Ectodermal cell (in vitro differentiated cells): ENCODE results near the gene RAB30.

Experiments used
- H3K27ac ChIP-seq: 2 replicates; pipeline ENCODE4 v1.7.0; 2013; ENCODE audit warnings: mild to moderate bottlenecking, low read depth, low read length; ENCODE audit not compliant: insufficient read depth, poor library complexity, severe bottlenecking
- H3K27me3 ChIP-seq: 2 replicates; pipeline ENCODE4 v1.7.0; 2013; ENCODE audit warnings: mild to moderate bottlenecking, low read length; ENCODE audit not compliant: insufficient read depth, control insufficient read depth, poor library complexity, severe bottlenecking
- H3K36me3 ChIP-seq: one replicate; pipeline ENCODE4 v1.7.0; 2013; ENCODE audit warnings: low read length; ENCODE audit not compliant: control insufficient read depth, insufficient read depth
- H3K4me1 ChIP-seq: one replicate; pipeline ENCODE4 v1.7.0; 2013; ENCODE audit warnings: low read length; ENCODE audit not compliant: control insufficient read depth, insufficient read depth
- H3K4me3 ChIP-seq: 2 replicates; pipeline ENCODE4 v1.7.0; 2013; ENCODE audit warnings: low read depth, low read length, control low read depth; ENCODE audit not compliant: insufficient read depth
- H3K9me3 ChIP-seq: 2 replicates; pipeline ENCODE4 v1.7.0; 2013; ENCODE audit warnings: mild to moderate bottlenecking, low read length, moderate library complexity; ENCODE audit not compliant: control insufficient read depth
- WGBS, 2 experiments: methylation state at CpG; one replicate each; pipeline ENCODE4 v1.1.7; 2013; ENCODE audit warnings: missing lambda C conversion rate in 2 of 2; 5-methylcytosine and 5-hydroxymethylcytosine counted together

Gene RAB30

DNA sequence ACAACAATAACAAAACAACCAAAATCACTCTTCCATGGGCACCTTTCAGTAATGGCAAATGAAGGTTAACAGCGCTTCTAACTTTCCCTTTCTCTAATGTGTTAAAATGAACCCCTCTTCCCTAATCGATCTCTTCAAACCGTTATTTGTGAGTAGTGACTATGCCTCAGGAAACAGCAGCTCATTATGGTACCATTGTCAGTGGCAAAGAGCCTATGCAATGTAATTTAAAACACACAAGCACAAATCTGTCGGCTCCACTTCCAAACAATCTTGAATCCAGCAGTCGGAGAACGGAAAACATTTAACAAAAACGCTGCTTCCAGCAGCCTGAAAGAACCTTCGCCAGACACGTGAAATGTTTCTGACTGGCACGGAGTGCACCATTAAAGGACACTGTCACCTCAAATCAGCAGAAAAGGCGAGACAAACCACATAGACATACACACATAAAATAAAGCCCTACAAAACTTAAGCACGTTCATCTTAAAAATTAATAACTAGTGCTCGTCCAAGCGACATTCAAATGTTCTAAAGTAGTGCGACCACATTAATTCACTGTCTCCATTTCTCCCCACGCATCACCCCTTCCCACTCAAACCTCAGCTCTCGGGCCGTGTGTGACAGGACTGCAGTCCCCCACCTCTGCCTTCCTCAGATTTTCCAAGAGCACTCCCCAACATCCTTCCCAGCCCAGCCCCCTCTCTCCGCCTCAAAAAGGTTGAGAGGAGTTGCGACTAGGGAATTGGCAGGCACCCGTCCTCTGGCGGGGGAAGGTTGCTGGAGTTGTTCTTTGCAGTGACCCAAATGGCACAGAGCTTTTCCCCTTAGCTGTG is 748 bp downstream of the RAB30 start:
- Histone ChIP-seq H3K4me1 (peaks cover 20% of the 10 kb centered on the region), H3K27ac (peak overlapping the region; percentile 30), H3K27me3 (peaks cover 11% of the 10 kb centered on the region), H3K36me3 (peaks cover 7% of the 10 kb centered on the region), H3K4me3 (peak overlapping the region; percentile 86), H3K9me3 (no peaks in the 10 kb centered on the region)
- 2% methylated on average over 21 to 22 of the region's 22 CpGs for WGBS, 2 experiments

DNA sequence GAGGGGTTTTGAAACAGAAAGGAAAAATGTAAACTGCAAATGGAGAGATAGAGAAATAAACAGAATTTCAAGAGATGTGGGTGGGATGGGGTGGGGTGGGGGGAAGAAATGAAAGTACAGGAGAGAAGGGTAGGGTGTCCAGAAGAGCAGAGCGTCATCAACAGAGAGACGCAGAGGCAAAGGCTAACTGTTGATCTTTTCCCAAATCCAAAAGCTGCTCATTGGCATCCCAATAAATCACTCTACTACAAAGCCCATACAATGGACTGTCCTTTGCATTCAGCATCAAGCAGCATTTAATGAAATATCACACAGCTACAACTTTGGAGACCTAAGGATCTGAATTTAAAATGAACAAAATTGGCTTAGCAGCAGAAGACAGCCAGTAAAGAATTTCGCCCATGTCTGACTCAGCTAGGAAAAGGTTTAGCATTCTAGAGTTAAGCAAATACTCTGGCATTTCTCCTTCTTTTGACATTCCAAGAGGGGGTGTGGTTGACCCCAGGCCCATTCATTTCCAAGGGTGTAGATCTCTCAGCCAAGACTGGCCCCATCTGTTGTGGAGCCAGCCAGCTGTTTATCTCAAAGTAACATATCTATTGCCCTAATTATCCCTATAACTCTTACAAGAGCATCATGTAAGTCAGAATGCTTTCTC is 1.5 kb downstream of the RAB30 start:
- Histone ChIP-seq H3K27ac (no peak overlapping the region), H3K36me3 (peaks cover 7% of the 10 kb centered on the region), H3K4me1 (peaks cover 20% of the 10 kb centered on the region), H3K9me3 (no peaks in the 10 kb centered on the region), H3K27me3 (peaks cover 11% of the 10 kb centered on the region), H3K4me3 (peak overlapping the region; percentile 86)
- 19 to 24% methylated on average over 3 of the region's 3 CpGs for WGBS, 2 experiments

DNA sequence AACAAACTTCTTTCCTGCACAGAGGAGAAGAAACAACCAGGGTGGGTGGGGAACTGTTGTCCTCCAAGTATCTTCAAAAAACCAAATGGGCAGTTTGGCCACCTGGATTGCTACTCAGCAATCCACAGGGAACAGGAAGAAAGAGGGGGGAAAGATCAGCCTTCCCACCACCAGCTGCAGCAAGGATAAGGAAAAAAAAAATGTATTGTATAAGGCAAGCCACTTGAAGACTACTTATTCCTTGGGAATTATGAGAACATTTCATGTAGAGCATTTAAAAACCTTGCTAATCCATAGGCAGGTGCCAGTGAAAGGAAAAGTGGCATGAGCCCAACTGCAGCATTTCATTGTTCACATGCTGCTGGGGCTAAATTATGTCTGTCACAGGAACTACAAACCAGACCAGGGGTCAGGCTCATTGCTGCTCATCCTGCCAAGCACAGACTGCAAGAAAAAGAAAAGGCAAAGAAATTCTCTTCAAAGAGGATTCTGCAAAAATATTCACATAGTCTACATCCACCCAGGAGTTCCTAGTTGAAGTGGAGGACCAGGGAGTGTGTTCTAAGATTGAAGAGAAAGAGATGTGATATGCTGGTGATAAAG is 2.2 kb downstream of the RAB30 start:
- Histone ChIP-seq H3K27ac (no peak overlapping the region), H3K4me3 (no peak overlapping the region)

DNA sequence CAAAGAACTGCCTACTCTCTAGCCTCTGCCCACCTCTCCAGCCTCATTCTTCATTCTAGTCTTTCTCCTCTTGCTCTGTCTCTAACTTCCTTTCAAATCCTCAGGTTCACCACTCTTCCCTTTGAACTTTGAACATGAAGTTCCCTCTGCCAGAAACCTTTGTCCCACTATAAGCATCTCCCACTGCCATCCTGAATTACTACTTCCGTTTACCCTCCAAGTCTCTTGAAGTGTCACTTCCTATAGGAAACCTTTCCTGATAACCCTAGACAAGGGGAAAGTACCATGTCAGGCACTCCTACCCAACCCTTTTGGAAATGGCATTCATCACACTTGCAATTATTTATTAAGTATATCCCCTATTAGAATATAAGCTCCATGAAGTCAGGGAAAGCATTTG is 3.1 kb downstream of the RAB30 start:
- H3K27ac ChIP-seq, result no peak overlapping the region
- H3K27me3 ChIP-seq, result peaks cover 11% of the 10 kb centered on the region
- no peaks in the 10 kb centered on the region for H3K36me3 ChIP-seq
- H3K9me3 ChIP-seq, result no peaks in the 10 kb centered on the region
- peaks cover 20% of the 10 kb centered on the region for H3K4me1 ChIP-seq
- WGBS, 2 experiments, result 90 to 98% methylated on average over 1 of the region's 1 CpG
- no peak overlapping the region for H3K4me3 ChIP-seq

More for the DNA sequence above, 2.2 kb downstream of the RAB30 start:
- Histone ChIP-seq H3K4me1 (peaks cover 20% of the 10 kb centered on the region), H3K36me3 (peaks cover 6% of the 10 kb centered on the region), H3K27me3 (peaks cover 11% of the 10 kb centered on the region), H3K9me3 (no peaks in the 10 kb centered on the region)

DNA sequence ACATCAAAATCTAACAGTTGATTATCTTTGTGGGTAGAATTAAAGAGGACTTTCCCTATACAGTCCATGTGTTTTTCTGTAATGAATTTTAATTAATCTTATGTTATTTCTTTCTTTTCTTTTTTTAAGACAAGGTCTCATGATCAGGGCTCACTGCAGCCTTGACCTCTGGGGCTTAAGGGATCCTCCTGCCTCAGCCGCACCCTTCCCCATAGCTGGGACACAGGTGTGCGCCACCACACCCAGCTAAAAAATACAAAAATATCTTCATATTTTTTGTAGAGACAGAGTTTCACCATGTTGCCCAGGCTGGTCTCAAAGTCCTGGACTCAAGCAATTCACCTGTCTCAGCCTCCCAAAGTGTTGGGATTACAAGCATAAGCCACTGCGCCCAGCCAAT is 7.7 kb downstream of the RAB30 start:
- no peaks in the 10 kb centered on the region for H3K9me3 ChIP-seq
- WGBS, 2 experiments, result 84 to 95% methylated on average over 3 of the region's 3 CpGs

DNA sequence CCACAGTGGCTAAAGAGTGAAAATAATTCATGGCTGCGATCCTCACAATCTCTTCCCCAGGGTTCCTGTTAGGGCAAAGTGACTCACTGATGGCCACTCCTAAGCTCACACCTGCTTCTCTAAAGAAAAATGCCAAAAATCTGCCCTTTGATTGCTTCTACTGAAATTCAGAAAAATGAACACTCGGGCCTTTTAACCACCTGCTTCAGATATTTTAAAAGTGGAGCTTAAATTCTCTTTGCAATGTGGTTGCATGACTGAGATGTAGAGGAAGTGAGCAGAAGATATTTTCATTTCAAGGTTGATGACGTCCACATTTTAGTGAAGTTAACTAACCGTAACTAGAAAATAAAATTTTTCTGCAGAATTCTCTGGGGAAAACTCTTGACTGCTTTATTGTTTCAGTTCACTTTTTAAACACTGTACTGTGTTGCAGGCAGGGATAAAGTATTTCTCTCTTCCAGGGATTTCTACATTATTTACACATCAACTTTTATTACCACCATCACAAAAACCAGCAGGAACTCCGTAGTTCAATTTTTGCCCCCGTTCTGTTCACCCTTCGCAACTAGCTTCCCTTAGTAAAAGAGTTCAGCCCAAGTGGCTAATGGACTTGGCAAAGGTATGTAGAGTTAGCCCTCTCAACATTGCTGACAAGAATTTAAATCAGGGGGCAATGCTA is 8.5 kb downstream of the RAB30 start:
- no peak overlapping the region for H3K27ac ChIP-seq
- 87 to 88% methylated on average over 7 of the region's 7 CpGs for WGBS, 2 experiments

More for the DNA sequence above, 7.7 kb downstream of the RAB30 start:
- no peaks in the 10 kb centered on the region for H3K4me1 ChIP-seq
- H3K27me3 ChIP-seq, result no peaks in the 10 kb centered on the region
- no peak overlapping the region for H3K4me3 ChIP-seq
- H3K27ac ChIP-seq, result no peak overlapping the region
- H3K36me3 ChIP-seq, result no peaks in the 10 kb centered on the region

DNA sequence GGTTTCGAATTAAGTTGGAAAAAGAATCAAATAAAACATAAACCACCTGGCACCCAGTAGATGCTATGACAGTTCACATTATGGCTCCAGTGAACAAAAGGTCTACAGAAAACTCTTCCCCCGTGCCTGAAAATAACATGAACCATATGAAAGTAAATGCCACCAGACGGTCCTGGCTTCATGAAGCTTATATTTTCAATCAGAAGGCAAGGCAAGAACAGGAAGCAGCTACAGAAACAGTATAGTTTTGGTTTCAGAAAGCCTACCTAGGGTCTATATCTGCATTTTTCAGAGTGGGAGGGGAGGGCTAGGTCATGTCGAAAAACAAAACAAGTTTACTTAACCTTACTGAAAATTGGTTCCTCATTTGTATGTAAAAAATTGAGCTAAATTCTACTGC is 9.8 kb downstream of the RAB30 start:
- Histone ChIP-seq H3K27ac (no peak overlapping the region), H3K4me1 (no peaks in the 10 kb centered on the region), H3K36me3 (no peaks in the 10 kb centered on the region), H3K27me3 (no peaks in the 10 kb centered on the region), H3K4me3 (no peak overlapping the region), H3K9me3 (no peaks in the 10 kb centered on the region)
- WGBS, 2 experiments, result 93% methylated on average over 3 to 4 of the region's 4 CpGs

More for the DNA sequence above, 8.5 kb downstream of the RAB30 start:
- no peaks in the 10 kb centered on the region for H3K4me1 ChIP-seq
- no peaks in the 10 kb centered on the region for H3K9me3 ChIP-seq
- H3K27me3 ChIP-seq, result no peaks in the 10 kb centered on the region
- no peaks in the 10 kb centered on the region for H3K36me3 ChIP-seq
- H3K4me3 ChIP-seq, result no peak overlapping the region

DNA sequence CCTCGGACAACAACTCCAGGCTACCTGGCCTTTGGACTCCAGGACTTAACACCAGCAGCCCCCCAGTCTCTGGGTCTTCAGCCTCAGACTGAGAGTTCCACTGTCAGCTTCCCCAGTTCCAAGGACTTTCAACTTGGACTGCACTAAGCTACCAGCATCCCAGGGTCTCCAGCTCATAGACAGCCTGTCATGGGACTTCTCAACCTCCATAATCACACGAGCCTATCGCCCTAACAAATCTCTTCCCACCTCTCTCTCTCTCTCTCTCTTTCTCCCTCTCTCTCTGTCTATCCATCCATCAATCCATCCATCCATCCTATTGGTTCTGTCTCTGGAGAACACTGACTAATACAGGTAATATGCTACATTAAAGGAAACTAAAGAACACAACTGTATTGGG is 10.7 kb downstream of the RAB30 start:
- no peaks in the 10 kb centered on the region for H3K27me3 ChIP-seq
- WGBS, 2 experiments, result 88 to 96% methylated on average over 3 of the region's 3 CpGs
- H3K27ac ChIP-seq, result no peak overlapping the region
- H3K36me3 ChIP-seq, result no peaks in the 10 kb centered on the region
- H3K4me1 ChIP-seq, result no peaks in the 10 kb centered on the region
- H3K4me3 ChIP-seq, result no peak overlapping the region
- no peaks in the 10 kb centered on the region for H3K9me3 ChIP-seq

DNA sequence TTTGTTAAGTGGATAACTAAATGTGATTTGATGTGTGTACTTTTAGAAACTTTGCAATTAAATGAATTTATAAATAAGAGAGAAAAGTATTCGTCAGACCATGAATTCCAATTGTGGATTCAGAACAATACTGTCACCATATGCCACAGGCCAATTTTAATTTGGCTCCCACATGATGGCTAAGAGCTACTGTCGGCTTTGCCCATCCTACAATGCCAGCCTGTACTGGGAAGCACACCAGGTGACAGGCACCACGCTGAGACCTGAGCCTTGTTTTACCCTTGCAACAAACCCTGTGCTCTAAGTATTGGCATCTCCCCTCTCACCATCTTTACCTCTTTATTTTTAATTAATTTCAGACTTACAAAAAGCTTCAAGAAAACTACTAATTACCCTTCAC is 14.0 kb downstream of the RAB30 start:
- Histone ChIP-seq H3K27ac (no peak overlapping the region), H3K36me3 (no peaks in the 10 kb centered on the region), H3K9me3 (no peaks in the 10 kb centered on the region), H3K4me1 (no peaks in the 10 kb centered on the region), H3K4me3 (no peak overlapping the region), H3K27me3 (no peaks in the 10 kb centered on the region)
- 75 to 88% methylated on average over 3 of the region's 3 CpGs for WGBS, 2 experiments

DNA sequence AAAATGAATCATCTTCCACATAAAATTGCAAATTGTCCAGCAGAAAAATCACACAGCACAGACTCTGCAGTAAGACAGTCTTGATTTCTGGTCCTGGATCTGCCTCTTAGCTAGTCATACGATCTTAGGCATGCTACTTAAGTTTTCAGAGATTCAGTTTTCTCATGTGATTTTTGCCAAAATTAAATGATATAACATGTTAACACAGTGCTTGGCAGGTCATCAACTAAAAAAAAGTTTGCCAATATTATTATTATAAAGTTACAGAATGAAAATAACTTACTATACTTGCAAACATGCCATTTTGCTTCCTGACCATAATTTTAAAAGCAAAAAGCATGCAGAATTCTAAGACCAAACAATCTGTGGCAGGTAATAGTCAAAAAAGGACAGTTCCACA is 15.1 kb downstream of the RAB30 start:
- no peak overlapping the region for H3K4me3 ChIP-seq
- 84 to 100% methylated on average over 1 of the region's 1 CpG for WGBS, 2 experiments
- H3K4me1 ChIP-seq, result no peaks in the 10 kb centered on the region

More for the DNA sequence above, 15.1 kb downstream of the RAB30 start:
- Histone ChIP-seq H3K36me3 (no peaks in the 10 kb centered on the region), H3K27ac (no peak overlapping the region), H3K9me3 (no peaks in the 10 kb centered on the region), H3K27me3 (no peaks in the 10 kb centered on the region)
